Subcutaneous adipose tissue (tissue), 4 donors: ENCODE data around the gene CSNK1G1. TPM values are rescaled to one million over a fixed set of nuclear protein-coding genes. Genes with fewer than 3 reads are reported as not detected.

Experiments
- small RNA-seq: library from RNA; depleted of rRNA; stranded (forward); fragments of <200 nt; gene quantifications from one replicate; pipeline ENCODE3, GENCODE V24; 2016
- total RNA-seq, 4 donors: library from RNA; depleted of rRNA; stranded (reverse); fragments of >200 nt; gene quantifications; one replicate each; pipeline ENCODE4 v1.1.0, GENCODE V29; 2016
- TF ChIP-seq, protein P1 (sequence below): fragments of 450-650 bp; IDR thresholded peaks from one replicate; pipeline ENCODE4 v1.5.1; 2016; ENCODE audit warnings: low read depth, mild to moderate bottlenecking, control low read depth, antibody characterized with exemption, moderate library complexity

The CSNK1G1 gene
- total RNA-seq, 4 donors from 2014 or later: 13.0 to 26.7 (median 16.2) TPM

DNA sequence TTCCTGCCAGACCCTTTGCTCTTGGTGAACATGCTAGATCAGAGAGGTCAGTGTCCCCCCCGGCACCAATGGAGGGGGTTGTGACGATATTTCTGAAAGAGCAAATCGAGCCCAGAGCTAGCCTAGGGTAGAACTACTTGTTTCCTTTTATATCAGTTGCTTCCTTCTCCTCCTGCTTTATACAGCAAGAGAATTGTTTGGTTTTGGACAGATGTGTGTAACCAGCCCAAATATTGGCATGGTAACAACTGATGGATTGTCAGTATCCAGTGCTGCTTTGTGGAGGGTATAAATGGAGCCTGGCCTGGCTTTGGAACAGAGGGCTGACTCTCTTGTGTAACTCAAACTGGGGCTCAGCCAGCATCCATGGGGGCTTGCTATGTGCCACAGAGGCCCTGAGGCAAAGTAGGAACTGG is 233.0 kb downstream of the CSNK1G1 start:
- TF ChIP-seq, protein P1, sequence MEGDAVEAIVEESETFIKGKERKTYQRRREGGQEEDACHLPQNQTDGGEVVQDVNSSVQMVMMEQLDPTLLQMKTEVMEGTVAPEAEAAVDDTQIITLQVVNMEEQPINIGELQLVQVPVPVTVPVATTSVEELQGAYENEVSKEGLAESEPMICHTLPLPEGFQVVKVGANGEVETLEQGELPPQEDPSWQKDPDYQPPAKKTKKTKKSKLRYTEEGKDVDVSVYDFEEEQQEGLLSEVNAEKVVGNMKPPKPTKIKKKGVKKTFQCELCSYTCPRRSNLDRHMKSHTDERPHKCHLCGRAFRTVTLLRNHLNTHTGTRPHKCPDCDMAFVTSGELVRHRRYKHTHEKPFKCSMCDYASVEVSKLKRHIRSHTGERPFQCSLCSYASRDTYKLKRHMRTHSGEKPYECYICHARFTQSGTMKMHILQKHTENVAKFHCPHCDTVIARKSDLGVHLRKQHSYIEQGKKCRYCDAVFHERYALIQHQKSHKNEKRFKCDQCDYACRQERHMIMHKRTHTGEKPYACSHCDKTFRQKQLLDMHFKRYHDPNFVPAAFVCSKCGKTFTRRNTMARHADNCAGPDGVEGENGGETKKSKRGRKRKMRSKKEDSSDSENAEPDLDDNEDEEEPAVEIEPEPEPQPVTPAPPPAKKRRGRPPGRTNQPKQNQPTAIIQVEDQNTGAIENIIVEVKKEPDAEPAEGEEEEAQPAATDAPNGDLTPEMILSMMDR: no peak

- TF ChIP-seq, protein P1: no peak
Measured at GRCh38 chr15:64122444-64122843, 233.5 kb downstream of the CSNK1G1 start.

GRCh38 chr15:64121614-64122013 is 234.4 kb downstream of the CSNK1G1 start:
- TF ChIP-seq, protein P1: no peak

GRCh38 chr15:64117759-64118487 is 238.1 kb downstream of the CSNK1G1 start:
- TF ChIP-seq, protein P1: no peak

Small RNAs within 50 kb of the gene (small RNA-seq; reads per million reads assigned to genes)
- gene RF00554: not detected

Other genes starting within 250 kb of the CSNK1G1 start
- gene SNX22, start 204.4 kb downstream of the CSNK1G1 start, total RNA-seq: 1 to 10 TPM in 1 of 4 donors, under 1 TPM in 2, not detected in 1; 0.22 to 1.0 (median 0.75) TPM
- 100 to 1,000 TPM; 224 to 292 (median 246) TPM for gene PPIB, start 193.2 kb downstream of the CSNK1G1 start, total RNA-seq
- gene PCLAF, start 25.3 kb upstream of the CSNK1G1 start, total RNA-seq: 1 to 10 TPM in 1 of 4 donors, under 1 TPM in 1, not detected in 2; 0.88 to 4.6 TPM
- gene TRIP4, start 31.7 kb upstream of the CSNK1G1 start, total RNA-seq: 10 to 100 TPM; 15.7 to 23.2 (median 18.2) TPM
- 10 to 100 TPM; 23.0 to 26.9 (median 24.1) TPM for gene ZNF609, start 104.4 kb upstream of the CSNK1G1 start, total RNA-seq